Thoracic aorta (tissue), 2 donors: Measurements from ENCODE around the gene PPP1R12B. TPM values are rescaled to one million over a fixed set of nuclear protein-coding genes. Genes with fewer than 3 reads are reported as not detected.
"Not testable (repeated sequence)": the region's sequence is repeated elsewhere in the genome, so short reads cannot be mapped to it uniquely, and the experiment has no call there.

Experiments
- ATAC-seq: fragments of 150-250 bp; one replicate; pipeline ENCODE4 v1.8.0; 2017; ENCODE audit warnings: low read depth; ENCODE audit not compliant: insufficient number of reproducible peaks, low FRiP score
- DNase-seq: peaks from one replicate; pipeline ENCODE4 v3.0.0-alpha.2; 2020; ENCODE audit warnings: low spot score
- H3K27ac ChIP-seq, 2 donors: fragments of 200-600 bp; sonication (generic); 1 replicate in 1 of 2; 2 replicates in 1 of 2; pipeline ENCODE4 v1.5.1; 2016; ENCODE audit warnings: mild to moderate bottlenecking in 2 of 2, moderate library complexity in 2 of 2
- H3K27me3 ChIP-seq: fragments of 200-600 bp; sonication (generic); replicated peaks from 2 replicates; pipeline ENCODE4 v1.6.0; 2016; ENCODE audit warnings: mild to moderate bottlenecking; ENCODE audit not compliant: insufficient read depth
- H3K36me3 ChIP-seq: fragments of 200-600 bp; sonication (generic); one replicate; pipeline ENCODE4 v1.5.1; 2016
- H3K4me1 ChIP-seq, 2 donors: fragments of 200-600 bp; sonication (generic); 1 replicate in 1 of 2; 2 replicates in 1 of 2; pipeline versions ENCODE4 v1.5.1 to v1.6.0; 2016; ENCODE audit warnings: low read depth in 2 of 2, mild to moderate bottlenecking in 1 of 2; ENCODE audit not compliant: control insufficient read depth in 1 of 2
- H3K4me3 ChIP-seq: fragments of 200-600 bp; sonication (generic); 2 replicates; pipeline ENCODE4 v1.5.1; 2016; ENCODE audit warnings: mild to moderate bottlenecking
- H3K9me3 ChIP-seq: fragments of 200-600 bp; sonication (generic); 2 replicates; pipeline ENCODE4 v1.5.1; 2016
- CTCF ChIP-seq: fragments of 200-600 bp; sonication (generic); IDR thresholded peaks from one replicate; pipeline ENCODE4 v1.5.1; 2019; ENCODE audit warnings: antibody characterized with exemption
- total RNA-seq, 2 donors: library from RNA; depleted of rRNA; stranded (reverse); fragments of >200 nt; gene quantifications; one replicate each; pipeline versions ENCODE4 v1.1.0 to v1.2.3, GENCODE V29; 2016

Gene PPP1R12B
- total RNA-seq, 2 donors from 2014 or later: 573 to 677 TPM

DNA sequence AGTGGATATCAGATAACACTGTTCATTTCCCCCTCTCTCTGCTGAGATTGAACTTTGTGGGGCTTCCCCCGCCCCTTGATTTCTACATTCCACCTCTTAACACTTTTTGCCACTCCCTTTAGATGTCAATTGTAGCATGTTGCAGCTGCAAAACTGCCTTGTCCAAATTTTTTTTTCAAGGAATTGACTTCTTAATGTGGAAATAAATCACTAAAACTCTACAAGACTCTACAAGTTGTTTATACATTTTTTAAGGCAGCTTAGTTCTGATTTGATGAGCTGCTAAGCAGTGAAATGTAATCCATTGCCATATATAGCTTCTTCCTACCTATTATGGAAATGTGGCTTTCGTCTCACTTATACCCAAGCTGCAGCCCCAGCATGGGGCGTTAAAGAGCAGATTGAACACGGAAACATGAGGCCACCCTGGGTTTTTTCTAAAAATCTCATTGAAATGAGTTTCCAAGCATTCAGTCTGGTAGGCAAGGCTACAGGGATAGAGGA is 229.6 kb downstream of the PPP1R12B start:
- Histone ChIP-seq H3K4me3 (no peak overlapping the region), H3K4me1 (peaks cover 25 to 84% of the 10 kb centered on the region in 2 donors), H3K36me3 (peaks cover 53% of the 10 kb centered on the region), H3K9me3 (no peaks in the 10 kb centered on the region), H3K27ac (peak overlapping the region; percentile 53 to 59), H3K27me3 (no peaks in the 10 kb centered on the region)
- no peak for TF ChIP-seq CTCF
- ATAC-seq (no peak), DNase-seq (no peak)

DNA sequence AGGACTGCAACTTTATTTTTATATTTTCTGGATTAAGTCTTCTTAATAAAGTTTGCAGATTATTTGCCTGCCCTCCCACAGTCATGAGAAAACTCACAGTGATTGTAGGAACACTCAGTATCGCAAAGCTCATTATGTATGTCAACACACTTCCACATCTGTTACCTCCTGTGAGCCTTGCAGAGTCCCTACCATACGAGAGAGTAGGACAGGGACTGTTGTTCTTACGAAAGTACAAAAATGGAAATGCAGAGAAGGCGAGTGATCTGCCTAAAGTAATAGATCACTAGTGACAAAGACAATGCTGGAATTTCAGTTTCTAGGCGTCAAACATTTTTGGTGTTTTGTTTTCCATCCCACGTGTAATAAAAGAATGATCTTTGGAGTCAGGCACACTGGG is 230.1 kb downstream of the PPP1R12B start:
- H3K4me1 ChIP-seq: peaks cover 24 to 81% of the 10 kb centered on the region in 2 donors
- peak overlapping the region; percentile 53 to 59 for H3K27ac ChIP-seq
- TF ChIP-seq CTCF: no peak
- no peak for DNase-seq
- H3K27me3 ChIP-seq: no peaks in the 10 kb centered on the region
- no peaks in the 10 kb centered on the region for H3K9me3 ChIP-seq
- no peak overlapping the region for H3K4me3 ChIP-seq
- ATAC-seq: no peak
- peaks cover 55% of the 10 kb centered on the region for H3K36me3 ChIP-seq

- Histone ChIP-seq H3K4me1 (peaks cover 23 to 78% of the 10 kb centered on the region in 2 donors), H3K27me3 (no peaks in the 10 kb centered on the region), H3K4me3 (no peak overlapping the region), H3K36me3 (peaks cover 62% of the 10 kb centered on the region), H3K27ac (peak overlapping the region; percentile 53 to 59), H3K9me3 (no peaks in the 10 kb centered on the region)
- no peak for ATAC-seq
- no peak for DNase-seq
- no peak for TF ChIP-seq CTCF
Measured at GRCh38 chr1:202579806-202580205, 231.3 kb downstream of the PPP1R12B start.

- H3K27ac ChIP-seq: peak overlapping the region; percentile 53 to 59
- ATAC-seq: no peak
- no peak overlapping the region for H3K4me3 ChIP-seq
- H3K4me1 ChIP-seq: peaks cover 22 to 78% of the 10 kb centered on the region in 2 donors
- H3K36me3 ChIP-seq: peaks cover 56% of the 10 kb centered on the region
- no peak for TF ChIP-seq CTCF
- no peak for DNase-seq
- no peaks in the 10 kb centered on the region for H3K27me3 ChIP-seq
- no peaks in the 10 kb centered on the region for H3K9me3 ChIP-seq
Measured at GRCh38 chr1:202580619-202581018, 232.1 kb downstream of the PPP1R12B start.

GRCh38 chr1:202582350-202582749 is 233.9 kb downstream of the PPP1R12B start:
- not testable (repeated sequence) for H3K27me3 ChIP-seq, H3K4me3 ChIP-seq, DNase-seq, ATAC-seq, H3K9me3 ChIP-seq
- Histone ChIP-seq H3K27ac (peak overlapping the region; percentile 22 to 53), H3K4me1 (peaks cover 36 to 78% of the 10 kb centered on the region in 2 donors), H3K36me3 (peaks cover 47% of the 10 kb centered on the region)
